K562 (cell line): ENCODE data around the gene NISCH. TPM values are rescaled to one million over a fixed set of nuclear protein-coding genes. Genes with fewer than 3 reads are reported as not detected.
A peak's percentile ranks its signal among the peaks of the same experiment; 100 is the strongest.

Experiments used
- BHLHE40 ChIP-seq: IDR thresholded peaks from 2 replicates; pipeline ENCODE4 v1.6.1; 2011; ENCODE audit warnings: low read length, improper control_type of control experiment
- CHD4 ChIP-seq: fragments of 200-600 bp; sonication (generic); IDR thresholded peaks from 3 replicates; pipeline ENCODE4 v1.6.1; 2012; ENCODE audit warnings: low read depth, mild to moderate bottlenecking, mixed read lengths, low read length, inconsistent platforms; ENCODE audit not compliant: insufficient read depth, insufficient replicate concordance, poor library complexity, severe bottlenecking
- DACH1 ChIP-seq: fragments of 450-650 bp; IDR thresholded peaks from 2 replicates; pipeline ENCODE4 v1.6.1; 2018; ENCODE audit not compliant: partially characterized antibody
- ELF4 ChIP-seq: fragments of 450-650 bp; formaldehyde crosslinking; IDR thresholded peaks from 2 replicates; pipeline ENCODE4 v1.4.0; 2022; ENCODE audit warnings: missing genetic modification characterization
- ERF ChIP-seq: fragments of 450-650 bp; formaldehyde crosslinking; IDR thresholded peaks from 2 replicates; pipeline ENCODE4 v1.4.0; 2020; ENCODE audit warnings: mild to moderate bottlenecking, mixed read lengths
- FOS ChIP-seq: IDR thresholded peaks from 3 replicates; pipeline ENCODE4 v1.6.1; 2011; ENCODE audit not compliant: insufficient read length; ENCODE audit errors: extremely low read depth
- FOXK1 ChIP-seq: sonication (generic); formaldehyde crosslinking; IDR thresholded peaks from 2 replicates; pipeline ENCODE4 v1.8.0; 2022; ENCODE audit warnings: missing genetic modification reagents, mild to moderate bottlenecking, borderline replicate concordance
- HDAC6 ChIP-seq: IDR thresholded peaks from 2 replicates; pipeline ENCODE4 v1.6.1; 2012; ENCODE audit warnings: low read depth, mild to moderate bottlenecking, control low read depth, inconsistent platforms, low read length, moderate library complexity
- HDAC8 ChIP-seq: fragments of 450-650 bp; IDR thresholded peaks from 2 replicates; pipeline ENCODE4 v1.6.1; 2016; ENCODE audit warnings: mild to moderate bottlenecking, missing genetic modification characterization, moderate library complexity, missing compliant biosample characterization
- HNRNPH1 ChIP-seq: fragments of 200-400 bp; formaldehyde crosslinking; optimal IDR thresholded peaks from 2 replicates; pipeline ENCODE3; 2017; ENCODE audit warnings: low read depth, mild to moderate bottlenecking, low read length, moderate library complexity
- ID3 ChIP-seq, 2 experiments: fragments of 250-450 bp in 1 of 2; fragments of 450-650 bp in 1 of 2; sonication (Bioruptor Pico) in 1 of 2; IDR thresholded peaks; 2 replicates each; pipeline versions ENCODE4 v1.6.1 to v1.8.0; 2016 to 2021; ENCODE audit warnings: mild to moderate bottlenecking in 2 of 2, moderate library complexity in 2 of 2, missing compliant biosample characterization in 1 of 2, missing genetic modification characterization in 1 of 2
- MIER1 ChIP-seq: fragments of 450-650 bp; IDR thresholded peaks from 2 replicates; pipeline ENCODE4 v1.6.1; 2016; ENCODE audit warnings: antibody characterized with exemption, mild to moderate bottlenecking, low read depth
- MTA3 ChIP-seq: fragments of 450-650 bp; formaldehyde crosslinking; IDR thresholded peaks from 2 replicates; pipeline ENCODE4 v1.6.1; 2017; ENCODE audit warnings: mild to moderate bottlenecking, borderline replicate concordance
- PCBP2 ChIP-seq: fragments of 200-400 bp; formaldehyde crosslinking; IDR thresholded peaks from 2 replicates; pipeline ENCODE4 v1.6.1; 2018; ENCODE audit warnings: low read length, low read depth, mild to moderate bottlenecking, moderate library complexity; ENCODE audit not compliant: poor library complexity, severe bottlenecking
- SMAD2 ChIP-seq: fragments of 150-350 bp; IDR thresholded peaks from 2 replicates; pipeline ENCODE4 v1.6.1; 2014; ENCODE audit warnings: low read depth, mild to moderate bottlenecking, low read length
- SUPT5H ChIP-seq: fragments of 450-650 bp; IDR thresholded peaks from 2 replicates; pipeline ENCODE4 v1.6.1; 2016
- ZNF507 ChIP-seq: conservative IDR thresholded peaks from 2 replicates; pipeline ENCODE4 v1.6.1; 2017; ENCODE audit warnings: missing genetic modification characterization, missing compliant biosample characterization
- polyA plus RNA-seq, 8 experiments: library from polyadenylated mRNA; depleted of rRNA in 4 of 8; stranded (reverse) in 5 of 8; unstranded in 3 of 8; fragments of >200 nt; fragmentation: Nextera tagmentation in 2 of 8; fragmentation: Illumina TruSeq in 1 of 8; extraction: Ambion mirVana in 2 of 8; extraction: Trizol in 1 of 8; gene quantifications; 2 replicates each; pipeline versions ENCODE4 v1.2.1 to v1.2.3, GENCODE V29; 2011 to 2014; ENCODE audit warnings: inconsistent platforms in 1 of 8, missing spikeins in 1 of 8
- total RNA-seq, 7 experiments: library from RNA; depleted of rRNA in 6 of 7; stranded (reverse); fragments of >200 nt in 6 of 7; fragmentation: Illumina TruSeq in 2 of 7; extraction: Trizol in 2 of 7; gene quantifications; 2 replicates each; pipeline versions ENCODE4 v1.2.1 to v1.2.3, GENCODE V29; 2011 to 2021; ENCODE audit warnings: low replicate concordance in 1 of 7
- TF ChIP-seq, protein P1 (sequence below): fragments of 450-650 bp; IDR thresholded peaks from 2 replicates; pipeline ENCODE4 v1.6.1; 2017; ENCODE audit warnings: mild to moderate bottlenecking, moderate library complexity
- TF ChIP-seq, protein P2 (sequence below), 2 experiments: fragments of 450-650 bp; IDR thresholded peaks; 2 replicates each; pipeline ENCODE4 v1.6.1; 2016
- TF ChIP-seq, protein P3 (sequence below): sonication (generic); IDR thresholded peaks from 2 replicates; pipeline ENCODE4 v1.6.1; 2016
- TF ChIP-seq, protein P4 (sequence below), 3 experiments: IDR thresholded peaks in 2 of 3; conservative IDR thresholded peaks in 1 of 3; 2 replicates each; pipeline ENCODE4 v1.5.1; 2011 to 2012; ENCODE audit warnings: low read length in 3 of 3, mild to moderate bottlenecking in 3 of 3, control low read depth in 2 of 3, improper control_type of control experiment in 1 of 3, inconsistent platforms in 1 of 3, low read depth in 1 of 3, mixed read lengths in 1 of 3, moderate library complexity in 1 of 3; ENCODE audit not compliant: insufficient read depth in 2 of 3

Gene NISCH
- total and polyA plus RNA-seq, 9 of the 15 experiments (the other 6 are each of a cell fraction or from before 2014, with no cell fraction given), result 0.44 to 43.5 (median 23.4) TPM

DNA sequence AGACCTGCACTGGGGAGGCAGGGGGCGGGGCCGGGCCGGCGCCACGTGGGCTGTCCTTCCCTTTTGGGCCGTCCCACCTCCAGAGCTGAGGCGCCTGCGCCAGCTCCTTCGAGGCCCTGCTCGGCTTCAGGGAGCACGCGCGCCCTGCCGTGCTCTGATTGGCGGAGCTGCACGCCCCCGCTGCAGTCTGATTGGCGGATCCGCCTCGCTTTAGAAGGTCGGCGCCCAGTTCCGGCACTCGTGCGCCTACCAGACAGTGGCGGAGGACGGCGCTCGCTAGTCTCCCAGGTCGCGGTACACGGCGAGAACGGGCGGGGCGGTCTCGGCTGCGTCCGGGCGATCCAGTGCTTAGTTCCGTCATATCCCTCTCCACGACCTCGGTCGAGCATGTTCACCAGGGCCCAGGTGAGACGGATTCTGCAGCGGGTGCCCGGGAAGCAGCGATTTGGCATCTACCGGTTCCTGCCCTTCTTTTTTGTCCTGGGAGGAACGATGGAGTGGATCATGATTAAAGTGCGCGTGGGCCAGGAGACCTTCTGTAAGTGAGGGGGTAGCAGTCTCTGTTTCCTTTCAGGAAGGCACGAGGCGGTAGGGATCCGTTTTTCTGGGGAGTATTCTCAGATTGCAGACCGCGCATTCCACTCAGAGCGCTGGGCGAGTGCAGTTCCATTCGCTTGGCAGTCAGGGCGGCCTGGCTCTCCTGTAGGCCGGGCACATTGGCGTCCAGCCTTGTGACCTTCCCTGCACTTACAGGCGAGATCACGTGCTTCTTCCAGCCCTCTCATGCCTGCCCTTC, 81.2 kb downstream of the NISCH start, which contains the start of gene UQCC5 (continued):
- TF ChIP-seq, protein P1, sequence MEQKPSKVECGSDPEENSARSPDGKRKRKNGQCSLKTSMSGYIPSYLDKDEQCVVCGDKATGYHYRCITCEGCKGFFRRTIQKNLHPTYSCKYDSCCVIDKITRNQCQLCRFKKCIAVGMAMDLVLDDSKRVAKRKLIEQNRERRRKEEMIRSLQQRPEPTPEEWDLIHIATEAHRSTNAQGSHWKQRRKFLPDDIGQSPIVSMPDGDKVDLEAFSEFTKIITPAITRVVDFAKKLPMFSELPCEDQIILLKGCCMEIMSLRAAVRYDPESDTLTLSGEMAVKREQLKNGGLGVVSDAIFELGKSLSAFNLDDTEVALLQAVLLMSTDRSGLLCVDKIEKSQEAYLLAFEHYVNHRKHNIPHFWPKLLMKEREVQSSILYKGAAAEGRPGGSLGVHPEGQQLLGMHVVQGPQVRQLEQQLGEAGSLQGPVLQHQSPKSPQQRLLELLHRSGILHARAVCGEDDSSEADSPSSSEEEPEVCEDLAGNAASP, result no peak
- TF ChIP-seq, protein P2, sequence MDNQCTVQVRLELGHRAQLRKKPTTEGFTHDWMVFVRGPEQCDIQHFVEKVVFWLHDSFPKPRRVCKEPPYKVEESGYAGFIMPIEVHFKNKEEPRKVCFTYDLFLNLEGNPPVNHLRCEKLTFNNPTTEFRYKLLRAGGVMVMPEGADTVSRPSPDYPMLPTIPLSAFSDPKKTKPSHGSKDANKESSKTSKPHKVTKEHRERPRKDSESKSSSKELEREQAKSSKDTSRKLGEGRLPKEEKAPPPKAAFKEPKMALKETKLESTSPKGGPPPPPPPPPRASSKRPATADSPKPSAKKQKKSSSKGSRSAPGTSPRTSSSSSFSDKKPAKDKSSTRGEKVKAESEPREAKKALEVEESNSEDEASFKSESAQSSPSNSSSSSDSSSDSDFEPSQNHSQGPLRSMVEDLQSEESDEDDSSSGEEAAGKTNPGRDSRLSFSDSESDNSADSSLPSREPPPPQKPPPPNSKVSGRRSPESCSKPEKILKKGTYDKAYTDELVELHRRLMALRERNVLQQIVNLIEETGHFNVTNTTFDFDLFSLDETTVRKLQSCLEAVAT (IDR thresholded peaks at IDR 0.05), result peak in 1 of 2 experiments; percentile 89; a peak in 2 of 4 replicates
- no peak for TF ChIP-seq HDAC8 (tag)
- no peak for TF ChIP-seq DACH1
- peak; percentile 89 for TF ChIP-seq SUPT5H
- peak; percentile 82; the same call in 1 of the 2 replicates for TF ChIP-seq FOXK1
- TF ChIP-seq MIER1, result no peak
- TF ChIP-seq ZNF507 (tag), result no peak
- 0 out of 2 replicates have a peak, but pooled peaks have one; percentile 37 for TF ChIP-seq ERF (CRISPR knock-in tag)
- TF ChIP-seq, protein P3, sequence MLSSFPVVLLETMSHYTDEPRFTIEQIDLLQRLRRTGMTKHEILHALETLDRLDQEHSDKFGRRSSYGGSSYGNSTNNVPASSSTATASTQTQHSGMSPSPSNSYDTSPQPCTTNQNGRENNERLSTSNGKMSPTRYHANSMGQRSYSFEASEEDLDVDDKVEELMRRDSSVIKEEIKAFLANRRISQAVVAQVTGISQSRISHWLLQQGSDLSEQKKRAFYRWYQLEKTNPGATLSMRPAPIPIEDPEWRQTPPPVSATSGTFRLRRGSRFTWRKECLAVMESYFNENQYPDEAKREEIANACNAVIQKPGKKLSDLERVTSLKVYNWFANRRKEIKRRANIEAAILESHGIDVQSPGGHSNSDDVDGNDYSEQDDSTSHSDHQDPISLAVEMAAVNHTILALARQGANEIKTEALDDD, result no peak
- TF ChIP-seq, protein P4, sequence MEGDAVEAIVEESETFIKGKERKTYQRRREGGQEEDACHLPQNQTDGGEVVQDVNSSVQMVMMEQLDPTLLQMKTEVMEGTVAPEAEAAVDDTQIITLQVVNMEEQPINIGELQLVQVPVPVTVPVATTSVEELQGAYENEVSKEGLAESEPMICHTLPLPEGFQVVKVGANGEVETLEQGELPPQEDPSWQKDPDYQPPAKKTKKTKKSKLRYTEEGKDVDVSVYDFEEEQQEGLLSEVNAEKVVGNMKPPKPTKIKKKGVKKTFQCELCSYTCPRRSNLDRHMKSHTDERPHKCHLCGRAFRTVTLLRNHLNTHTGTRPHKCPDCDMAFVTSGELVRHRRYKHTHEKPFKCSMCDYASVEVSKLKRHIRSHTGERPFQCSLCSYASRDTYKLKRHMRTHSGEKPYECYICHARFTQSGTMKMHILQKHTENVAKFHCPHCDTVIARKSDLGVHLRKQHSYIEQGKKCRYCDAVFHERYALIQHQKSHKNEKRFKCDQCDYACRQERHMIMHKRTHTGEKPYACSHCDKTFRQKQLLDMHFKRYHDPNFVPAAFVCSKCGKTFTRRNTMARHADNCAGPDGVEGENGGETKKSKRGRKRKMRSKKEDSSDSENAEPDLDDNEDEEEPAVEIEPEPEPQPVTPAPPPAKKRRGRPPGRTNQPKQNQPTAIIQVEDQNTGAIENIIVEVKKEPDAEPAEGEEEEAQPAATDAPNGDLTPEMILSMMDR (IDR thresholded peaks at IDR 0.05 in 2 of 3, conservative IDR thresholded peaks at IDR 0.05 in 1 of 3; ENCODE audit: insufficient read depth in 2 of 3, low read depth in 1 of 3, low read length in 3 of 3), result peak in 2 of 3 experiments; percentile 17 to 22; a peak in 3 of 6 replicates
- no peak for TF ChIP-seq ID3 (CRISPR knock-in tag; IDR thresholded peaks at IDR 0.05)
- TF ChIP-seq ID3 (tag; IDR thresholded peaks at IDR 0.05), result no peak
- TF ChIP-seq BHLHE40, result peak; percentile 77
- TF ChIP-seq MTA3, result peak; percentile 74; the same call in 1 of the 2 replicates
- no peak for TF ChIP-seq HDAC6
- TF ChIP-seq FOS, result peak; percentile 88
- no peak for TF ChIP-seq HNRNPH1
- TF ChIP-seq SMAD2, result no peak
- 0 out of 2 replicates have a peak, but pooled peaks have one; percentile 17 for TF ChIP-seq ELF4 (CRISPR knock-in tag)
- no peak for TF ChIP-seq CHD4
- no peak for TF ChIP-seq PCBP2
